ENCODE data around the gene HBM. TPM values are rescaled to one million over a fixed set of nuclear protein-coding genes. Genes with fewer than 3 reads are reported as not detected.

HBM gene
- total and polyA plus RNA-seq, 2 experiments from 2014 or later, result not detected

GRCh38 chr16:130533-131173 lies 35.1 kb upstream of the HBM start:
- TF ChIP-seq CTCF (IDR thresholded peaks at IDR 0.05; ENCODE audit: low read depth, low read length), result no peak
- Histone ChIP-seq H3K4me3 (no peak overlapping the region), H3K27me3 (no peaks in the 10 kb centered on the region), H3K36me3 (no peaks in the 10 kb centered on the region), H3K4me1 (ENCODE audit: low read depth) (no peaks in the 10 kb centered on the region), H3K27ac (no peak overlapping the region), H3K9me3 (ENCODE audit: low read depth) (no peaks in the 10 kb centered on the region)
- DNase-seq (ENCODE audit: low read depth in 1 of 2, low spot score in 1 of 2), result no peak

- no peak for DNase-seq (ENCODE audit: low read depth in 1 of 2, low spot score in 1 of 2)
- Histone ChIP-seq H3K9me3 (ENCODE audit: low read depth) (no peaks in the 10 kb centered on the region), H3K27me3 (no peaks in the 10 kb centered on the region), H3K27ac (no peak overlapping the region), H3K36me3 (no peaks in the 10 kb centered on the region), H3K4me1 (ENCODE audit: low read depth) (no peaks in the 10 kb centered on the region), H3K4me3 (no peak overlapping the region)
- TF ChIP-seq CTCF (IDR thresholded peaks at IDR 0.05; ENCODE audit: low read depth, low read length), result no peak
Observed at GRCh38 chr16:132120-132519, 33.7 kb upstream of the HBM start.

DNA sequence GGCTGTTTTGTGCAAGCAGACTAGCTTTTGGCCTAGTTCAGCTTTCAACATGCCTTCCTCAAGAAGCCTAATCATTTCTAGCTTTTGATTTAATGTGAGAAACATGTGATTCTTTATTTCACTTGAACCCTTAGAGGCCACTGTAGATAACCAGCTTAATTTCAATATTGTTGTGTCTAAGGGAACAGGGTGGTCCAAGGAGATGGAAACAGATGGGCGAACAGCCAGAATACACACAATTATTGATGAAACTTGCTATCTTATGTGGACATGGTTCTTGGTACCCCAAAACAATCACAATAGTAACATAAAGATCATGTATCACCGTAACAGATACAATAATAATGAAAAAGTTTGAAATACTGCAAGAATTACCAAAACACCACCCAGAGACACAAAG lies 32.1 kb upstream of the HBM start:
- TF ChIP-seq CTCF (IDR thresholded peaks at IDR 0.05; ENCODE audit: low read depth, low read length), result no peak
- Histone ChIP-seq H3K9me3 (ENCODE audit: low read depth) (no peaks in the 10 kb centered on the region), H3K36me3 (no peaks in the 10 kb centered on the region), H3K27me3 (no peaks in the 10 kb centered on the region), H3K27ac (no peak overlapping the region), H3K4me1 (ENCODE audit: low read depth) (no peaks in the 10 kb centered on the region), H3K4me3 (no peak overlapping the region)
- DNase-seq (ENCODE audit: low read depth in 1 of 2, low spot score in 1 of 2), result no peak

- peak overlapping the region; percentile 63 for H3K27ac ChIP-seq
- H3K36me3 ChIP-seq, result no peaks in the 10 kb centered on the region
- H3K9me3 ChIP-seq (ENCODE audit: low read depth), result no peaks in the 10 kb centered on the region
- H3K4me1 ChIP-seq (ENCODE audit: low read depth), result no peaks in the 10 kb centered on the region
- DNase-seq (ENCODE audit: low read depth in 1 of 2, low spot score in 1 of 2), result peak; percentile 22 to 52
- no peaks in the 10 kb centered on the region for H3K27me3 ChIP-seq
- peak overlapping the region; percentile 46 for H3K4me3 ChIP-seq
- no peak for TF ChIP-seq CTCF (IDR thresholded peaks at IDR 0.05; ENCODE audit: low read depth, low read length)
Observed at GRCh38 chr16:138049-138417, 27.7 kb upstream of the HBM start.

GRCh38 chr16:140175-140857 lies 25.5 kb upstream of the HBM start:
- no peak overlapping the region for H3K27ac ChIP-seq
- no peaks in the 10 kb centered on the region for H3K36me3 ChIP-seq
- no peaks in the 10 kb centered on the region for H3K4me1 ChIP-seq (ENCODE audit: low read depth)
- no peak overlapping the region for H3K4me3 ChIP-seq
- DNase-seq (ENCODE audit: low read depth in 1 of 2, low spot score in 1 of 2), result no peak
- no peak for TF ChIP-seq CTCF (IDR thresholded peaks at IDR 0.05; ENCODE audit: low read depth, low read length)
- H3K27me3 ChIP-seq, result no peaks in the 10 kb centered on the region
- no peaks in the 10 kb centered on the region for H3K9me3 ChIP-seq (ENCODE audit: low read depth)

Data from cardiac muscle cell (in vitro differentiated cells and primary cell).